Endodermal cell (in vitro differentiated cells): ENCODE measurements around the gene EML1. TPM values are rescaled to one million over a fixed set of nuclear protein-coding genes. Genes with fewer than 3 reads are reported as not detected.

Experiments used
- DNase-seq: peaks from one replicate; pipeline ENCODE4 v3.0.0-alpha.2; 2017
- H3K27ac ChIP-seq: 2 replicates; pipeline ENCODE4 v1.5.1; 2013; ENCODE audit warnings: mild to moderate bottlenecking, low read depth, low read length, moderate library complexity
- H3K27me3 ChIP-seq: 2 replicates; pipeline ENCODE4 v1.6.1; 2013; ENCODE audit warnings: mild to moderate bottlenecking, low read length, moderate library complexity; ENCODE audit not compliant: insufficient read depth, control insufficient read depth, poor library complexity, severe bottlenecking
- H3K36me3 ChIP-seq: 2 replicates; pipeline ENCODE4 v1.7.0; 2013; ENCODE audit warnings: mild to moderate bottlenecking, low read length, moderate library complexity; ENCODE audit not compliant: control insufficient read depth, insufficient read depth
- H3K4me1 ChIP-seq: one replicate; pipeline ENCODE4 v1.7.0; 2013; ENCODE audit warnings: low read length; ENCODE audit not compliant: control insufficient read depth, insufficient read depth
- H3K4me3 ChIP-seq: 2 replicates; pipeline ENCODE4 v1.5.1; 2013; ENCODE audit warnings: mild to moderate bottlenecking, low read length, moderate library complexity
- H3K9ac ChIP-seq: 2 replicates; pipeline ENCODE4 v1.6.1; 2013; ENCODE audit warnings: mild to moderate bottlenecking, low read length, moderate library complexity; ENCODE audit not compliant: poor library complexity, severe bottlenecking; ENCODE audit errors: extremely low read depth
- H3K9me3 ChIP-seq: 2 replicates; pipeline ENCODE4 v1.6.1; 2013; ENCODE audit warnings: mild to moderate bottlenecking, low read length, moderate library complexity; ENCODE audit not compliant: control insufficient read depth
- H3K27ac Mint-ChIP-seq: 2 replicates; pipeline ENCODE4 v1.8.0; 2020; ENCODE audit warnings: mixed read lengths
- H3K27me3 Mint-ChIP-seq: 2 replicates; pipeline ENCODE4 v1.8.0; 2021; ENCODE audit warnings: mild to moderate bottlenecking, mixed read lengths; ENCODE audit not compliant: insufficient read depth
- H3K36me3 Mint-ChIP-seq: 2 replicates; pipeline ENCODE4 v1.8.0; 2020; ENCODE audit warnings: low read depth, mixed read lengths
- H3K4me1 Mint-ChIP-seq: 2 replicates; pipeline ENCODE4 v1.8.0; 2020; ENCODE audit warnings: mixed read lengths
- H3K4me3 Mint-ChIP-seq: 2 replicates; pipeline ENCODE4 v1.8.0; 2020; ENCODE audit warnings: mild to moderate bottlenecking, moderate library complexity, mixed read lengths
- H3K9me3 Mint-ChIP-seq: 2 replicates; pipeline ENCODE4 v1.8.0; 2020; ENCODE audit warnings: mild to moderate bottlenecking, mixed read lengths
- CTCF ChIP-seq: fragments of 200-600 bp; sonication (generic); conservative IDR thresholded peaks from 2 replicates; pipeline ENCODE4 v1.5.0; 2021; ENCODE audit warnings: antibody characterized with exemption, mild to moderate bottlenecking
- WGBS, 2 experiments: methylation state at CpG; one replicate each; pipeline versions ENCODE4 v1.1.5 to v1.1.7; 2013; ENCODE audit warnings: missing lambda C conversion rate in 2 of 2, mixed read lengths in 1 of 2; ENCODE audit not compliant: insufficient coverage in 1 of 2, insufficient read length in 1 of 2; 5-methylcytosine and 5-hydroxymethylcytosine counted together
- total RNA-seq, 2 donors: library from RNA; stranded (reverse); fragmentation: NEBNext Ultra II Directional in 1 of 2; extraction: Animal tissue kit (Norgen Biotek cat#: 25700) in 1 of 2; gene quantifications; 2 replicates in 1 of 2; 3 replicates in 1 of 2; pipeline ENCODE4 v1.2.1, GENCODE V29; 2021

Gene EML1
- total RNA-seq, 2 donors from 2014 or later: 25.0 to 31.4 TPM

GRCh38 chr14:99909513-99910064 is 116.4 kb downstream of the EML1 start:
- DNase-seq: no peak

GRCh38 chr14:99910337-99911309 is 117.4 kb downstream of the EML1 start:
- H3K4me3 Mint-ChIP-seq: no peak overlapping the region
- H3K27me3 ChIP-seq: no peaks in the 10 kb centered on the region
- no peak overlapping the region for H3K27ac ChIP-seq

More at GRCh38 chr14:99909513-99910064, 116.4 kb downstream of the EML1 start:
- Mint-ChIP-seq H3K36me3 (peaks cover 46% of the 10 kb centered on the region), H3K4me1 (peaks cover 19% of the 10 kb centered on the region), H3K4me3 (no peak overlapping the region), H3K9me3 (peaks cover 4% of the 10 kb centered on the region), H3K27me3 (no peaks in the 10 kb centered on the region), H3K27ac (peak overlapping the region; percentile 41)
- Histone ChIP-seq H3K4me1 (peaks cover 11% of the 10 kb centered on the region), H3K27me3 (no peaks in the 10 kb centered on the region), H3K9me3 (no peaks in the 10 kb centered on the region), H3K27ac (no peak overlapping the region), H3K4me3 (no peak overlapping the region), H3K9ac (no peak overlapping the region), H3K36me3 (peaks cover 28% of the 10 kb centered on the region)
- WGBS, 2 experiments: 88 to 89% methylated on average over 9 to 12 of the region's 12 CpGs
- TF ChIP-seq CTCF: no peak

More at GRCh38 chr14:99910337-99911309, 117.4 kb downstream of the EML1 start:
- no peak overlapping the region for H3K27ac Mint-ChIP-seq
- H3K4me1 ChIP-seq: peaks cover 11% of the 10 kb centered on the region
- no peak overlapping the region for H3K9ac ChIP-seq
- no peaks in the 10 kb centered on the region for H3K9me3 Mint-ChIP-seq
- no peaks in the 10 kb centered on the region for H3K9me3 ChIP-seq
- H3K4me1 Mint-ChIP-seq: peaks cover 19% of the 10 kb centered on the region
- peaks cover 29% of the 10 kb centered on the region for H3K36me3 ChIP-seq
- H3K36me3 Mint-ChIP-seq: peaks cover 37% of the 10 kb centered on the region
- H3K4me3 ChIP-seq: no peak overlapping the region
- no peak for DNase-seq
- WGBS, 2 experiments: 82 to 86% methylated on average over 10 to 11 of the region's 11 CpGs
- TF ChIP-seq CTCF: no peak
- no peaks in the 10 kb centered on the region for H3K27me3 Mint-ChIP-seq
